Pancreas (tissue), 10 donors: ENCODE results near the gene EDEM2. TPM values are rescaled to one million over a fixed set of nuclear protein-coding genes. Genes with fewer than 3 reads are reported as not detected.
"Not testable (repeated sequence)": the region's sequence is repeated elsewhere in the genome, so short reads cannot be mapped to it uniquely, and the experiment has no call there.

Experiments
- ATAC-seq, 4 donors: fragments of 200-7000 bp; cut with Tn5 transposase; one replicate each; pipeline versions ENCODE4 v1.8.0 to v1.9.1; 2020; ENCODE audit warnings: mild to moderate bottlenecking in 4 of 4, moderate library complexity in 4 of 4
- DNase-seq, 6 donors: peaks; one replicate each; pipeline ENCODE4 v3.0.0-alpha.2; 2020
- FAIRE-seq: peaks from 2 replicates; lab custom pipeline; 2012; peaks lifted over from hg19 to GRCh38; lab: Jason Lieb, UNC
- H3K27ac ChIP-seq, 4 donors: fragments of 200-600 bp; sonication (generic); 1 replicate in 3 of 4; 2 replicates in 1 of 4; pipeline versions ENCODE4 v1.5.0 to v1.8.0; 2020
- H3K27me3 ChIP-seq, 4 donors: fragments of 200-600 bp; one replicate each; pipeline ENCODE4 v1.8.0; 2021
- H3K36me3 ChIP-seq, 3 donors: fragments of 200-600 bp; sonication (generic) in 1 of 3; one replicate each; pipeline versions ENCODE4 v1.5.0 to v1.8.0; 2020 to 2021
- H3K4me1 ChIP-seq, 3 donors: fragments of 200-600 bp; one replicate each; pipeline ENCODE4 v1.8.0; 2021
- H3K4me3 ChIP-seq, 4 donors: fragments of 200-600 bp; sonication (generic) in 2 of 4; one replicate each; pipeline versions ENCODE4 v1.5.0 to v1.8.0; 2020 to 2021
- H3K9me3 ChIP-seq, 4 donors: fragments of 200-600 bp; one replicate each; pipeline ENCODE4 v1.8.0; 2021
- WGBS, 2 donors: extraction: QIAGEN DNeasy Blood & Tissue Kit; methylation state at CpG; one replicate each; pipeline ENCODE4 v1.1.7; 2013; 5-methylcytosine and 5-hydroxymethylcytosine counted together
- intact Hi-C, 3 donors: fragments of 100-400 bp; cut with DNase I; formaldehyde crosslinking; loops; one replicate each; pipeline versions ENCODE4 v1.11.1 to v1.14.2; 2022
- polyA plus RNA-seq, 2 donors: library from polyadenylated mRNA; stranded (reverse); fragments of 200-250 nt; gene quantifications; one replicate each; pipeline ENCODE4 v1.2.3, GENCODE V29; 2013
- total RNA-seq, 6 donors: library from RNA; stranded (reverse); fragmentation: NEBNext Ultra II Directional in 4 of 6; extraction: Animal tissue kit (Norgen Biotek cat#: 25700) in 4 of 6; gene quantifications; one replicate each; pipeline versions ENCODE4 v1.2.1 to v1.2.4, GENCODE V29; 2021 to 2023
- TF ChIP-seq, protein P1 (sequence below), 4 donors: fragments of 200-600 bp; sonication (generic) in 3 of 4; IDR thresholded peaks; one replicate each; pipeline versions ENCODE4 v1.5.0 to v1.8.0; 2021; ENCODE audit warnings: antibody characterized with exemption in 4 of 4
- donor health status: healthy with polysubstance abuse.
- donor health status: DM: no; HTN: no; CAD: no; lungs with moderate emphysema.
- donor health status: DM: no; HTN: no; CAD: no.
- donor health status: control.
- donor health status: control.
- donor health status: Bipolar disorder and iron deficiency.
- donor health status: DM: yes; HTN: yes; CAD: no.
- donor health status: DM: no; HTN: no; CAD: no.
- donor health status: DM: no; HTN: no; CAD: no.
- donor health status: DM: yes; HTN: yes; CAD: no.

EDEM2 gene
- total and polyA plus RNA-seq, 8 donors, result 12.5 to 31.5 (median 17.4) TPM

GRCh38 chr20:35156978-35157377, 9.8 kb upstream of the EDEM2 start:
- no peak for ATAC-seq
- intact Hi-C loops, result no loop called here
- no peaks in the 10 kb centered on the region for H3K36me3 ChIP-seq
- H3K27me3 ChIP-seq, result no peaks in the 10 kb centered on the region
- no peak overlapping the region for H3K27ac ChIP-seq
- FAIRE-seq, result no peak
- no peak for DNase-seq
- TF ChIP-seq, protein P1, sequence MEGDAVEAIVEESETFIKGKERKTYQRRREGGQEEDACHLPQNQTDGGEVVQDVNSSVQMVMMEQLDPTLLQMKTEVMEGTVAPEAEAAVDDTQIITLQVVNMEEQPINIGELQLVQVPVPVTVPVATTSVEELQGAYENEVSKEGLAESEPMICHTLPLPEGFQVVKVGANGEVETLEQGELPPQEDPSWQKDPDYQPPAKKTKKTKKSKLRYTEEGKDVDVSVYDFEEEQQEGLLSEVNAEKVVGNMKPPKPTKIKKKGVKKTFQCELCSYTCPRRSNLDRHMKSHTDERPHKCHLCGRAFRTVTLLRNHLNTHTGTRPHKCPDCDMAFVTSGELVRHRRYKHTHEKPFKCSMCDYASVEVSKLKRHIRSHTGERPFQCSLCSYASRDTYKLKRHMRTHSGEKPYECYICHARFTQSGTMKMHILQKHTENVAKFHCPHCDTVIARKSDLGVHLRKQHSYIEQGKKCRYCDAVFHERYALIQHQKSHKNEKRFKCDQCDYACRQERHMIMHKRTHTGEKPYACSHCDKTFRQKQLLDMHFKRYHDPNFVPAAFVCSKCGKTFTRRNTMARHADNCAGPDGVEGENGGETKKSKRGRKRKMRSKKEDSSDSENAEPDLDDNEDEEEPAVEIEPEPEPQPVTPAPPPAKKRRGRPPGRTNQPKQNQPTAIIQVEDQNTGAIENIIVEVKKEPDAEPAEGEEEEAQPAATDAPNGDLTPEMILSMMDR (IDR thresholded peaks at IDR 0.05), result no peak
- no peak overlapping the region for H3K4me3 ChIP-seq
- no peaks in the 10 kb centered on the region for H3K4me1 ChIP-seq
- WGBS, 2 donors, result 49 to 59% methylated on average over 6 of the region's 6 CpGs
- no peaks in the 10 kb centered on the region for H3K9me3 ChIP-seq

GRCh38 chr20:35155936-35156335, 8.8 kb upstream of the EDEM2 start:
- Histone ChIP-seq H3K4me1 (peaks cover 0 to 5% (median 0%) of the 10 kb centered on the region in 3 donors), H3K36me3 (no peaks in the 10 kb centered on the region), H3K27ac (no peak overlapping the region), H3K4me3 (no peak overlapping the region), H3K27me3 (no peaks in the 10 kb centered on the region), H3K9me3 (no peaks in the 10 kb centered on the region)
- 71 to 78% methylated on average over 2 of the region's 2 CpGs for WGBS, 2 donors
- ATAC-seq (no peak), DNase-seq (no peak), FAIRE-seq (no peak)
- TF ChIP-seq, protein P1 (IDR thresholded peaks at IDR 0.05), result no peak
- intact Hi-C loops, result no loop called here

DNA sequence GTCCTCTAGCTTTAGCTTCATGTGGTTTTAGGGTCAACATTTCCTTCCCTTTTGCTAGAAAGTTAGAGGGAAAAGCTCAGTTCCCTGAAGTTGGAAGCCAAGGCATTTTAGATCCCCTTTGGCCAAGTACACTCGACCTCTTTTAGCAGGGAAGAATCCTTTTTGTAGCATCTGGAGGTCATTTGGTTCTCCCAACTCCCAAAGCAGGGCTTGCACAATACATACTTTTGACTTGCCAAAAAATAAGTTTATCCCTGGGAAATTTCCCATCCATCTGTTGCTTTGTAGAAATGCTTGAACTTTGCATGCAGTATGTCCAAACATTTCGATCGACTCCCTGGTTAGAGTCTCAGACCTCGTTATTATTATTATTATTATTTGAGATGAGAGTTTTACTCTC, 4.6 kb upstream of the EDEM2 start:
- TF ChIP-seq, protein P1 (IDR thresholded peaks at IDR 0.05), result no peak
- Histone ChIP-seq H3K36me3 (no peaks in the 10 kb centered on the region), H3K4me1 (peaks cover 0 to 11% (median 0%) of the 10 kb centered on the region in 3 donors), H3K9me3 (no peaks in the 10 kb centered on the region), H3K27me3 (no peaks in the 10 kb centered on the region), H3K4me3 (no peak overlapping the region), H3K27ac (no peak overlapping the region)
- intact Hi-C loops, result no loop called here
- no peak for FAIRE-seq
- ATAC-seq, result peak in 1 of 4 donors; percentile 4
- 54 to 72% methylated on average over 4 of the region's 4 CpGs for WGBS, 2 donors
- DNase-seq, result no peak

DNA sequence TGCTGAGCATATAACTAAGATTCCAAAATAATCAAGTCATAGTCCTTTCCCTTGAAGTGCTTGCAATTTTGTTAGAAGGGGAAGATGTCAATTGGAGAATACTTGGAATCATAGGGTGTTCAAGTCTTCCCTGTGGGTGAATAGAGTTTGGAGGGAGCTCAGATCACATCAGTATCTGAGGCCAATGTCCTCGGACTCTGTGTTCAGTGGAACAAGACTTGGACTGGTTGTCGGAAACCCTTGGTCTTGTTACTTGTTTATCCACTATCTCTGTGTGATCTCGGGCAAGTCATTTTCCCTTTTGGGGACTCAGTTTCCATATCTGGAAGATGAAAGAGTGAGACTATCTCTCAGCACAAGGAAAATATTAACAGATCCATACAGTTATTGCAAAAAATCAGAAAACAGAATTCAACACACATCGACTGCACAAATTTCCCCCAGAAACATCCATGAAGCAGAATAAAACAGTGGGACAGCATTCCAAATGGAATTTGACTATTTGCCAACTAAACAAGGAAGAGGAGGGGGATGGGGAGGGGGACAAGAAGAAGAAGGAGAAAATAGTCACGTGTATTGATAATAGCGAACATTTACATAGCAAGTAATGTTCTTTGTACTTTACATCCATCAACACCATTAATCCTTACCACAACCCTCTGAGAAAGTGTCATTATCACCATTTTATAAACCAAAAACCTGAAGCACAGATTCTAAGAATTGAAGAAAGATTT, 3.9 kb upstream of the EDEM2 start:
- ATAC-seq (no peak), DNase-seq (no peak), FAIRE-seq (no peak)
- Histone ChIP-seq H3K4me1 (peaks cover 0 to 13% (median 3%) of the 10 kb centered on the region in 3 donors), H3K27me3 (no peaks in the 10 kb centered on the region), H3K27ac (no peak overlapping the region), H3K4me3 (no peak overlapping the region), H3K9me3 (no peaks in the 10 kb centered on the region), H3K36me3 (no peaks in the 10 kb centered on the region)
- TF ChIP-seq, protein P1 (IDR thresholded peaks at IDR 0.05), result no peak
- 72 to 73% methylated on average over 6 of the region's 6 CpGs for WGBS, 2 donors
- intact Hi-C loops, result no loop called here

- FAIRE-seq, H3K36me3 ChIP-seq, intact Hi-C loops, H3K9me3 ChIP-seq, H3K27me3 ChIP-seq: not testable (repeated sequence)
- Histone ChIP-seq H3K4me3 (peak overlapping the region; percentile 58 to 77 (median 66)), H3K4me1 (peaks cover 0 to 24% (median 4%) of the 10 kb centered on the region in 3 donors), H3K27ac (peak overlapping the region; percentile 39 to 85 (median 74))
- DNase-seq (peak in 3 of 6 donors; percentile 16 to 30 (median 27)), ATAC-seq (peak; percentile 12 to 43 (median 30))
- 1% methylated on average over 19 of the region's 19 CpGs for WGBS, 2 donors
Measured at GRCh38 chr20:35147575-35148071, 487 bp upstream of the EDEM2 start.
